ENCODE results near the gene ZBTB16. TPM values are rescaled to one million over a fixed set of nuclear protein-coding genes. Genes with fewer than 3 reads are reported as not detected.

ZBTB16 gene
- total and polyA plus RNA-seq, 2 of the 13 experiments (the other 11 are each of a cell fraction or from before 2014, with no cell fraction given): not detected

- Histone ChIP-seq H3K27ac (ENCODE audit: extremely low read length, insufficient read depth, low read length) (no peak overlapping the region), H4K20me1 (ENCODE audit: insufficient read depth, low read length) (no peaks in the 10 kb centered on the region), H3K9ac (ENCODE audit: insufficient read depth, low read depth, low read length) (no peak overlapping the region), H3K36me3 (replicated peaks in 1 of 2; ENCODE audit: control insufficient read depth in 1 of 2, insufficient read depth in 2 of 2, low read length in 2 of 2) (no peaks in the 10 kb centered on the region), H3K4me3 (replicated peaks in 1 of 3; ENCODE audit: insufficient read depth in 1 of 3, low read depth in 2 of 3, low read length in 3 of 3) (no peak overlapping the region), H3K4me2 (ENCODE audit: low read depth, low read length) (no peak overlapping the region), H2AFZ (ENCODE audit: low read length) (no peak overlapping the region), H3K9me3 (ENCODE audit: low read length) (no peaks in the 10 kb centered on the region), H3K27me3 (ENCODE audit: control insufficient read depth in 1 of 2, insufficient read depth in 2 of 2, low read length in 2 of 2) (peaks cover 0 to 2% of the 10 kb centered on the region in 2 experiments; a peak in 3 of 5 replicates), H3K4me1 (ENCODE audit: insufficient read depth, low read length) (no peaks in the 10 kb centered on the region), H3K79me2 (ENCODE audit: insufficient read depth, low read length) (no peaks in the 10 kb centered on the region)
- FAIRE-seq: no peak
- TF ChIP-seq NFE2L1 (CRISPR knock-in tag; IDR thresholded peaks at IDR 0.05; ENCODE audit: borderline replicate concordance): no peak
- no peak for TF ChIP-seq THYN1 (CRISPR knock-in tag; IDR thresholded peaks at IDR 0.05; ENCODE audit: borderline replicate concordance, low read depth)
- in situ Hi-C loops (cut with HindIII; ENCODE audit: extremely low pct_ligation_motif_present, low pct_unique_long_range_greater_than_20kb): no loop called here
- no peak for ATAC-seq
- CTCF ChIA-PET (ENCODE audit: low intra/inter-chr PET ratio, low total read pairs): no interaction called here
- POLR2A ChIA-PET: no interaction called here
- DNase-seq (ENCODE audit: low spot score): no peak
- intact Hi-C loops (cut with micrococcal nuclease; ENCODE audit: unreplicated experiment): no loop called here
- WGBS (ENCODE audit: low lambda C conversion rate): 36% methylated on average over 4 of the region's 4 CpGs
- no TSS peak for BruUV-seq (replicated peaks)
Observed at GRCh38 chr11:114135737-114136151, 76.2 kb downstream of the ZBTB16 start.

GRCh38 chr11:114136686-114137640 lies 77.5 kb downstream of the ZBTB16 start:
- no peak overlapping the region for H3K4me2 ChIP-seq (ENCODE audit: low read depth, low read length)

More at GRCh38 chr11:114136686-114137640, 77.5 kb downstream of the ZBTB16 start:
- Histone ChIP-seq H3K9ac (ENCODE audit: insufficient read depth, low read depth, low read length) (no peak overlapping the region), H3K9me3 (ENCODE audit: low read length) (no peaks in the 10 kb centered on the region), H3K79me2 (ENCODE audit: insufficient read depth, low read length) (no peaks in the 10 kb centered on the region), H3K4me3 (replicated peaks in 1 of 3; ENCODE audit: insufficient read depth in 1 of 3, low read depth in 2 of 3, low read length in 3 of 3) (no peak overlapping the region), H3K27me3 (ENCODE audit: control insufficient read depth in 1 of 2, insufficient read depth in 2 of 2, low read length in 2 of 2) (peaks cover 0 to 9% of the 10 kb centered on the region in 2 experiments; a peak in 4 of 5 replicates), H3K27ac (ENCODE audit: extremely low read length, insufficient read depth, low read length) (no peak overlapping the region), H3K36me3 (replicated peaks in 1 of 2; ENCODE audit: control insufficient read depth in 1 of 2, insufficient read depth in 2 of 2, low read length in 2 of 2) (no peaks in the 10 kb centered on the region), H3K4me1 (ENCODE audit: insufficient read depth, low read length) (no peaks in the 10 kb centered on the region), H4K20me1 (ENCODE audit: insufficient read depth, low read length) (no peaks in the 10 kb centered on the region), H2AFZ (ENCODE audit: low read length) (no peak overlapping the region)
- POLR2A ChIA-PET: no interaction called here
- DNase-seq (ENCODE audit: low spot score): no peak
- BruUV-seq (replicated peaks): no TSS peak
- no peak for FAIRE-seq
- in situ Hi-C loops (cut with HindIII; ENCODE audit: extremely low pct_ligation_motif_present, low pct_unique_long_range_greater_than_20kb) (no loop called here), intact Hi-C loops (cut with micrococcal nuclease; ENCODE audit: unreplicated experiment) (no loop called here)
- 9% methylated on average over 10 of the region's 10 CpGs for WGBS (ENCODE audit: low lambda C conversion rate)
- no peak for ATAC-seq
- TF ChIP-seq ZNF367 (CRISPR knock-in tag; IDR thresholded peaks at IDR 0.05; ENCODE audit: borderline replicate concordance) (no peak), RBFOX2 (IDR thresholded peaks at IDR 0.05; ENCODE audit: low read depth, low read length) (no peak), NFAT5 (CRISPR knock-in tag; IDR thresholded peaks at IDR 0.05) (no peak)
- CTCF ChIA-PET (ENCODE audit: low intra/inter-chr PET ratio, low total read pairs): no interaction called here

Data from HepG2 (cell line).